AG04450 (cell line): ENCODE results near the gene SMC1B. TPM values are rescaled to one million over a fixed set of nuclear protein-coding genes. Genes with fewer than 3 reads are reported as not detected.

ENCODE experiments used
- CTCF ChIA-PET: fragments of 300-600, 350-600 bp; formaldehyde crosslinking; extraction: SDS; loops from one replicate; lab custom pipeline; 2022; ENCODE audit warnings: antibody characterized with exemption, inconsistent platforms; lab: Charles Lee
- POLR2A ChIA-PET: fragments of 350-600 bp; formaldehyde crosslinking; extraction: SDS; loops from one replicate; lab custom pipeline; 2021; ENCODE audit warnings: antibody characterized with exemption, inconsistent platforms; lab: Yijun Ruan, JAX
- DNase-seq: peaks from one replicate; pipeline ENCODE4 v3.0.0-alpha.2; 2011; ENCODE audit warnings: low read depth, low spot score
- H3K27ac ChIP-seq: one replicate; pipeline ENCODE4 v1.5.1; 2012; ENCODE audit warnings: low read depth, low read length, control low read depth
- H3K27me3 ChIP-seq: one replicate; pipeline ENCODE4 v1.6.0; 2012; ENCODE audit warnings: low read length; ENCODE audit not compliant: control insufficient read depth, insufficient read depth
- H3K4me3 ChIP-seq: 2 replicates; pipeline ENCODE4 v1.5.1; 2011; ENCODE audit warnings: mild to moderate bottlenecking, low read depth, low read length, control low read depth
- H3K9me3 ChIP-seq: 2 replicates; pipeline ENCODE4 v1.5.1; 2012; ENCODE audit warnings: low read length; ENCODE audit not compliant: control insufficient read depth, insufficient read depth
- CTCF ChIP-seq: IDR thresholded peaks from 2 replicates; pipeline ENCODE4 v1.5.1; 2011; ENCODE audit warnings: low read depth, low read length, control low read depth, inconsistent platforms
- polyA plus RNA-seq: library from polyadenylated mRNA; depleted of rRNA; stranded (reverse); fragments of >200 nt; gene quantifications from 2 replicates; pipeline ENCODE4 v1.2.3, GENCODE V29; 2011

Gene SMC1B
- polyA plus RNA-seq, 1 experiment, result not detected

- no peak for DNase-seq
- H3K27ac ChIP-seq, result no peak overlapping the region
- CTCF ChIA-PET, result interaction anchor here (0.5 kb wide), 1 partner anchor 9 kb away, joined by 7 read pairs; no protein-coding TSS in a partner anchor
Observed at GRCh38 chr22:45426387-45426786, 13.0 kb upstream of the SMC1B start.

GRCh38 chr22:45425531-45426265, 12.3 kb upstream of the SMC1B start:
- peaks cover 12% of the 10 kb centered on the region for H3K27me3 ChIP-seq
- POLR2A ChIA-PET, result no interaction called here
- no peak overlapping the region for H3K27ac ChIP-seq
- CTCF ChIA-PET, result no interaction called here
- no peak overlapping the region for H3K4me3 ChIP-seq
- no peak for TF ChIP-seq CTCF
- H3K9me3 ChIP-seq, result peaks cover 6% of the 10 kb centered on the region
- DNase-seq, result no peak

More at GRCh38 chr22:45426387-45426786, 13.0 kb upstream of the SMC1B start:
- Histone ChIP-seq H3K9me3 (peaks cover 6% of the 10 kb centered on the region), H3K4me3 (no peak overlapping the region), H3K27me3 (peaks cover 18% of the 10 kb centered on the region)
- no peak for TF ChIP-seq CTCF
- POLR2A ChIA-PET, result no interaction called here

- CTCF ChIA-PET, result no interaction called here
- no peak for DNase-seq
- Histone ChIP-seq H3K4me3 (no peak overlapping the region), H3K27ac (no peak overlapping the region), H3K27me3 (peaks cover 10% of the 10 kb centered on the region), H3K9me3 (peaks cover 6% of the 10 kb centered on the region)
- POLR2A ChIA-PET, result no interaction called here
- TF ChIP-seq CTCF, result no peak
Observed at GRCh38 chr22:45425101-45425500, 11.7 kb upstream of the SMC1B start.

- ChIA-PET CTCF (no interaction called here), POLR2A (no interaction called here)
- no peak for DNase-seq
- Histone ChIP-seq H3K9me3 (peaks cover 6% of the 10 kb centered on the region), H3K4me3 (no peak overlapping the region), H3K27me3 (peaks cover 6% of the 10 kb centered on the region), H3K27ac (no peak overlapping the region)
- TF ChIP-seq CTCF, result no peak
Observed at GRCh38 chr22:45424241-45424731, 10.9 kb upstream of the SMC1B start.

- no peak for DNase-seq
- Histone ChIP-seq H3K9me3 (peaks cover 6% of the 10 kb centered on the region), H3K4me3 (no peak overlapping the region), H3K27ac (no peak overlapping the region), H3K27me3 (peaks cover 1% of the 10 kb centered on the region)
- POLR2A ChIA-PET, result no interaction called here
- CTCF ChIA-PET, result no interaction called here
- TF ChIP-seq CTCF, result no peak
Observed at GRCh38 chr22:45423524-45423923, 10.1 kb upstream of the SMC1B start.
